ENCODE data around the gene CNTNAP2.

GRCh38 chr7:148397056-148397455 lies 2280.5 kb downstream of the CNTNAP2 start:
- TF ChIP-seq GATA2 (IDR thresholded peaks at IDR 0.05; ENCODE audit: low read depth, low read length) (no peak), GATA3 (IDR thresholded peaks at IDR 0.05; ENCODE audit: low read depth, low read length) (no peak)
